Keratinocyte (primary cell): ENCODE measurements around the gene JAZF1. TPM values are rescaled to one million over a fixed set of nuclear protein-coding genes. Genes with fewer than 3 reads are reported as not detected.

Experiments used
- DNase-seq: peaks from one replicate; pipeline ENCODE4 v3.0.0-alpha.2; 2011; ENCODE audit warnings: low read depth, missing footprints, low spot score
- FAIRE-seq: peaks from 2 replicates; lab custom pipeline; 2011; peaks lifted over from hg19 to GRCh38; lab: Jason Lieb, UNC
- H2AFZ ChIP-seq: 2 replicates; pipeline ENCODE4 v1.6.0; 2012; ENCODE audit warnings: low read length, control low read depth, inconsistent platforms; ENCODE audit not compliant: control insufficient read depth
- H3K27ac ChIP-seq: 2 replicates; pipeline ENCODE4 v1.5.1; 2011; ENCODE audit warnings: low read length; ENCODE audit not compliant: control insufficient read depth, insufficient read depth
- H3K27me3 ChIP-seq: 3 replicates; pipeline ENCODE4 v1.6.0; 2011; ENCODE audit warnings: low read length; ENCODE audit not compliant: control insufficient read depth, insufficient read depth; ENCODE audit errors: extremely low read depth
- H3K36me3 ChIP-seq, 2 experiments: 2 replicates in 1 of 2; 3 replicates in 1 of 2; pipeline ENCODE4 v1.5.1; 2011; ENCODE audit warnings: low read length in 2 of 2, mild to moderate bottlenecking in 1 of 2; ENCODE audit not compliant: control insufficient read depth in 2 of 2, insufficient read depth in 2 of 2; ENCODE audit errors: extremely low read depth in 1 of 2
- H3K4me1 ChIP-seq: 3 replicates; pipeline ENCODE4 v1.5.1; 2011; ENCODE audit warnings: low read length; ENCODE audit not compliant: control insufficient read depth, insufficient read depth; ENCODE audit errors: extremely low read depth
- H3K4me2 ChIP-seq: 3 replicates; pipeline ENCODE4 v1.6.0; 2011; ENCODE audit warnings: low read depth, low read length; ENCODE audit not compliant: control insufficient read depth, insufficient read depth; ENCODE audit errors: extremely low read depth
- H3K4me3 ChIP-seq, 3 experiments: fragments of 200-600 bp in 1 of 3; sonication (generic) in 1 of 3; 2 replicates in 2 of 3; 3 replicates in 1 of 3; pipeline ENCODE4 v1.5.1; 2011 to 2016; ENCODE audit warnings: low read length in 3 of 3, mild to moderate bottlenecking in 3 of 3, control low read depth in 2 of 3, inconsistent platforms in 1 of 3, low read depth in 1 of 3, mixed read lengths in 1 of 3, mixed run types in 1 of 3, moderate library complexity in 1 of 3; ENCODE audit not compliant: control insufficient read depth in 2 of 3, insufficient read depth in 2 of 3; ENCODE audit errors: extremely low read depth in 1 of 3
- H3K79me2 ChIP-seq: 2 replicates; pipeline ENCODE4 v1.6.0; 2012; ENCODE audit warnings: low read length; ENCODE audit not compliant: control insufficient read depth, insufficient read depth
- H3K9ac ChIP-seq: 3 replicates; pipeline ENCODE4 v1.6.0; 2011; ENCODE audit warnings: low read length; ENCODE audit not compliant: control insufficient read depth, insufficient read depth; ENCODE audit errors: extremely low read depth
- H3K9me1 ChIP-seq: 3 replicates; pipeline ENCODE4 v1.6.0; 2011; ENCODE audit warnings: low read length; ENCODE audit not compliant: control insufficient read depth, insufficient read depth; ENCODE audit errors: extremely low read depth
- H3K9me3 ChIP-seq: 2 replicates; pipeline ENCODE4 v1.5.1; 2012; ENCODE audit warnings: low read depth, low read length; ENCODE audit not compliant: control insufficient read depth
- H4K20me1 ChIP-seq: 3 replicates; pipeline ENCODE4 v1.6.0; 2011; ENCODE audit warnings: low read length; ENCODE audit not compliant: control insufficient read depth, insufficient read depth; ENCODE audit errors: extremely low read depth
- EZH2 ChIP-seq: IDR thresholded peaks from one replicate; pipeline ENCODE4 v1.6.1; 2012; ENCODE audit warnings: inconsistent platforms, mild to moderate bottlenecking, low read length, moderate library complexity
- dilution Hi-C: fragments of 300-500 bp; cut with MboI; formaldehyde crosslinking; loops from one replicate; pipeline ENCODE4 v1.7.0; 2020; ENCODE audit warnings: low sequenced_read_pairs; ENCODE audit not compliant: extremely low pct_ligation_motif_present
- polyA plus RNA-seq, 5 experiments: library from polyadenylated mRNA; depleted of rRNA in 3 of 5; stranded (reverse) in 3 of 5; stranded (forward) in 1 of 5; unstranded in 1 of 5; fragments of >200 nt; gene quantifications; 1 replicate in 1 of 5; 2 replicates in 3 of 5; 3 replicates in 1 of 5; pipeline versions ENCODE4 v1.2.1 to v1.2.3, GENCODE V29; 2011 to 2012; ENCODE audit warnings: missing spikeins in 2 of 5, low read depth in 1 of 5, low replicate concordance in 1 of 5
- TF ChIP-seq, protein P1 (sequence below), 3 experiments: IDR thresholded peaks in 1 of 3; conservative IDR thresholded peaks in 1 of 3; optimal IDR thresholded peaks in 1 of 3; 2 replicates in 2 of 3; 3 replicates in 1 of 3; pipeline versions ENCODE3 to v1.5.1; 2011; ENCODE audit warnings: low read length in 3 of 3, mild to moderate bottlenecking in 3 of 3, moderate library complexity in 2 of 3, control low read depth in 1 of 3, inconsistent platforms in 1 of 3; ENCODE audit not compliant: insufficient read depth in 2 of 3; ENCODE audit errors: extremely low read depth in 1 of 3

JAZF1 gene
- polyA plus RNA-seq, 1 donor (not counting 4 experiments of a cell fraction or from before 2014, with no cell fraction given): 2.5 TPM

DNA sequence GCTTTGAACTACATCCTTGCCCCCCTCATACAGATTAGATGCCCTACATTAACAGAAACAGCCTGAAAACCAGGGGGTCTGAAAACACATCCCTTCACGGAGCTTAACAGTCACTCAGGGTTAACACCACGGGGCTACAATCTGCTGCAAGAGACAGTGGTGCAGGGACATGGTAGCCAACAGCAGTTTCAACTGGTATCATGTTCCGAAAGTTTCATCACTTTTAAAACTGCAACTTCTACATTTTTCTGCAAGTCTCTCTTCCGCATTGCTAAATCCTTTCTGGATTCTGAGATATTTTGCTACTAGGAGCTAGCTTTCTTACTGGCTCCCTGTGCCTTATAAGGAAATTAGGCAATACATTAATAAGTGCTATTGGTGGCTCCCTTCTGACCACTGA, 92.6 kb downstream of the JAZF1 start:
- TF ChIP-seq, protein P1, sequence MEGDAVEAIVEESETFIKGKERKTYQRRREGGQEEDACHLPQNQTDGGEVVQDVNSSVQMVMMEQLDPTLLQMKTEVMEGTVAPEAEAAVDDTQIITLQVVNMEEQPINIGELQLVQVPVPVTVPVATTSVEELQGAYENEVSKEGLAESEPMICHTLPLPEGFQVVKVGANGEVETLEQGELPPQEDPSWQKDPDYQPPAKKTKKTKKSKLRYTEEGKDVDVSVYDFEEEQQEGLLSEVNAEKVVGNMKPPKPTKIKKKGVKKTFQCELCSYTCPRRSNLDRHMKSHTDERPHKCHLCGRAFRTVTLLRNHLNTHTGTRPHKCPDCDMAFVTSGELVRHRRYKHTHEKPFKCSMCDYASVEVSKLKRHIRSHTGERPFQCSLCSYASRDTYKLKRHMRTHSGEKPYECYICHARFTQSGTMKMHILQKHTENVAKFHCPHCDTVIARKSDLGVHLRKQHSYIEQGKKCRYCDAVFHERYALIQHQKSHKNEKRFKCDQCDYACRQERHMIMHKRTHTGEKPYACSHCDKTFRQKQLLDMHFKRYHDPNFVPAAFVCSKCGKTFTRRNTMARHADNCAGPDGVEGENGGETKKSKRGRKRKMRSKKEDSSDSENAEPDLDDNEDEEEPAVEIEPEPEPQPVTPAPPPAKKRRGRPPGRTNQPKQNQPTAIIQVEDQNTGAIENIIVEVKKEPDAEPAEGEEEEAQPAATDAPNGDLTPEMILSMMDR (optimal IDR thresholded peaks at IDR 0.05 in 1 of 3, IDR thresholded peaks at IDR 0.05 in 1 of 3, conservative IDR thresholded peaks at IDR 0.05 in 1 of 3; ENCODE audit: extremely low read depth in 1 of 3, insufficient read depth in 2 of 3, low read length in 3 of 3): no peak
- no peak for TF ChIP-seq EZH2
- no peak overlapping the region for H3K9ac ChIP-seq
- H3K4me1 ChIP-seq: no peaks in the 10 kb centered on the region
- no peak overlapping the region for H2AFZ ChIP-seq
- H3K36me3 ChIP-seq: no peaks in the 10 kb centered on the region
- no peaks in the 10 kb centered on the region for H3K9me1 ChIP-seq
- no peaks in the 10 kb centered on the region for H4K20me1 ChIP-seq
- no peak overlapping the region for H3K4me2 ChIP-seq
- no peaks in the 10 kb centered on the region for H3K9me3 ChIP-seq
- dilution Hi-C loops: no loop called here
- no peak overlapping the region for H3K27ac ChIP-seq
- H3K27me3 ChIP-seq: no peaks in the 10 kb centered on the region
- no peaks in the 10 kb centered on the region for H3K79me2 ChIP-seq
- H3K4me3 ChIP-seq: no peak overlapping the region
- no peak for FAIRE-seq
- DNase-seq: no peak

DNA sequence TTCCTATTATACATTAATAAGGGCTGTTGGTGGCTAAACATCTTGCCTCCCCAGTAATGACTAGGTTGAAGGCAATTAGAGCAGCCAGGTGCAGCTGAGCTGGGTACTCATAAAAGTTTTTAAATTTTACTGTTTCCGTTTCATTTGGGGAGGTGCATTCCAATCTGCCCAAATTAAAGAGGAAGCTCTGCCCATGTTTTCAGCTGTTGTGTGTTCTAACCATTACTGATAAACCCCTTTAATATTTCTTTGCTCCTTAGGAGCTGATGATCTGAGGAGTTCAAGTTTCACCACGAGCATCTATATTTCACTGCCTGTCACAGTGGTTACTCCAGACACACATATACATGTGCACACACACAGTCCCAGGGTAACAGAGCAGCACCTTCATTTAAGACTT, 94.4 kb downstream of the JAZF1 start:
- DNase-seq: no peak
- Histone ChIP-seq H3K27ac (no peak overlapping the region), H3K36me3 (no peaks in the 10 kb centered on the region), H3K4me2 (no peak overlapping the region), H3K27me3 (no peaks in the 10 kb centered on the region), H3K9me3 (no peaks in the 10 kb centered on the region), H3K9ac (no peak overlapping the region), H3K9me1 (no peaks in the 10 kb centered on the region), H3K79me2 (no peaks in the 10 kb centered on the region), H4K20me1 (no peaks in the 10 kb centered on the region), H3K4me1 (no peaks in the 10 kb centered on the region), H3K4me3 (no peak overlapping the region), H2AFZ (no peak overlapping the region)
- no peak for FAIRE-seq
- TF ChIP-seq, protein P1 (optimal IDR thresholded peaks at IDR 0.05 in 1 of 3, IDR thresholded peaks at IDR 0.05 in 1 of 3, conservative IDR thresholded peaks at IDR 0.05 in 1 of 3; ENCODE audit: extremely low read depth in 1 of 3, insufficient read depth in 2 of 3, low read length in 3 of 3): no peak
- no peak for TF ChIP-seq EZH2
- dilution Hi-C loops: no loop called here
